GM21515 (cell line): ENCODE results near the gene KRT1.

Source experiments
- ATAC-seq: cut with Tn5 transposase; IDR thresholded peaks from one replicate; pipeline ENCODE4 v1.9.1; 2021; ENCODE audit not compliant: unreplicated experiment

KRT1 gene

DNA sequence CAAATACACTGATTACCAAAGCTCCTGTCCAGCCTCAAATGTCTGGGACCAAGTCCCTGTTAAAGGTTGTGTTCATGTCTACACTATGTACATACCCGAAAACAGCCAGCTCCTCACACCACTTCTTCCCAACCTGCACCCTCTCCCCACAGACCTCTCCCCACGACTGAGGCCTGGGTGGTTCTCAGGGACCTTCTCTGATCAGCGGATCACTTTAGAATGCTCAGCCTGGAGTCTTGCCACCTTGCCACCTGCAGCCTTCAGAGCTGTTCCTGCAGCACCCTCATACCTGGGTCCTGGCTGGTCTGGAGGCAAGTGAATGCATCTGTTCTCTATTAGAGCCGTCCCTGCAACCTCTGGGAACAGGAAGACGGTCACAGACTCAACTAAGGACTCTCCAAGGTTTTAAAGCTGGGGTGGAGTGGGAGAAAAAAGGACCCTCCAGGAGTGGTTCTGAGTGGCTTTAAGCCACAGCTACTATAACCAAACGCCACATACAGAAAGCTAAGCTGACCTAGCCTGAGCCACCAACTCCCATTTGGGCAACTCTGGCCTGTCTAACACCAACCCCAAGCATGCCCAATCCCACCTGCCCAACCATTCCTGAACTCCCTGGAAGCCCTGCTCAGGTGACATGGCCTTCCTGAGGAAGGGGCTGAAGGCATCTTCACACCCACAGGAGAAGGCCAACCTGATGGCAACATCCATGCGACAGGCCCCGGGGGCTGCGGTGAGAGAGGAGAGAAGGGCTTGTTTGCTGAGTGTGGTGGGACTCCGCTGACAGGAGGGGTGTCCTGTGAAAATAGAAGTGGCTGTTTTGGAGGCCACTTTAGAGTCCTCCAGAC lies 36.8 kb downstream of the KRT1 start:
- no peak for ATAC-seq

DNA sequence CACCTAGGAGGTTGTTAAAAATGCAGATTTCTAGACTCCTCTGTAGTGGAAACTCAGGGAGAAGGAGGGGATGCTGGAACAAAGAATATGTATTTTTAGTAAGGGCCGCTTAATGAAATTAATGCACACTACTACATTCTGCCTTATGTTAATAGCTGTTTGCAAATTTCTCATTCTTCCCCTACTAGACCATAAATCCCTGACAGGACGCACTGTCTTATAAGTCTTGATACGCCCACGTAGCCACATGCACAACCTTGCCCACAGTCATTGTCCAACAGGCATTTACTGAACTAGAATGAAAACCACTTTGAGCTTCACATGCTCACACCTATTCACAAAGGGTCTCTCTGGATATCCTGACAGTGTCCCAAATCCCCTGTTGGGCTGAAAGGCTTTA lies 38.7 kb downstream of the KRT1 start:
- ATAC-seq = no peak

DNA sequence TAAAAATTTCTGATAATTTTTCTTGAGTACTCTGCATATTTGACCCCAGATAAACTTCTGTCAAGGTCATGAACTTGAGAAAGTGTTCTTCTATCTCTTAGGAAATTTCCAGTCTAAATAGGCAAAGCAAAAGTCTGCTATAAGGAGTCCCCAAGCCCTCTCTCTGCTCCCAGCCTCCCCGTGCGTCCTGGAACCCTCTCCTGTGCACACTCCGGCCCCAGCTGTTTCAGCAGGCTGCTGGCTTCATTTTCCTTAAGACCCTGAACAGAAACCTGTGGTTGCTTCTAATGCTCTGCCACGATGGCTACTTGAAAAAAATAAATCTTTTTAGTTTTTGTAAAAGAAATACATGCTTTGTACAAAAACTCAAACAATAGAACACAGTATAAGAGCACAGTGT lies 42.9 kb downstream of the KRT1 start:
- ATAC-seq = no peak

DNA sequence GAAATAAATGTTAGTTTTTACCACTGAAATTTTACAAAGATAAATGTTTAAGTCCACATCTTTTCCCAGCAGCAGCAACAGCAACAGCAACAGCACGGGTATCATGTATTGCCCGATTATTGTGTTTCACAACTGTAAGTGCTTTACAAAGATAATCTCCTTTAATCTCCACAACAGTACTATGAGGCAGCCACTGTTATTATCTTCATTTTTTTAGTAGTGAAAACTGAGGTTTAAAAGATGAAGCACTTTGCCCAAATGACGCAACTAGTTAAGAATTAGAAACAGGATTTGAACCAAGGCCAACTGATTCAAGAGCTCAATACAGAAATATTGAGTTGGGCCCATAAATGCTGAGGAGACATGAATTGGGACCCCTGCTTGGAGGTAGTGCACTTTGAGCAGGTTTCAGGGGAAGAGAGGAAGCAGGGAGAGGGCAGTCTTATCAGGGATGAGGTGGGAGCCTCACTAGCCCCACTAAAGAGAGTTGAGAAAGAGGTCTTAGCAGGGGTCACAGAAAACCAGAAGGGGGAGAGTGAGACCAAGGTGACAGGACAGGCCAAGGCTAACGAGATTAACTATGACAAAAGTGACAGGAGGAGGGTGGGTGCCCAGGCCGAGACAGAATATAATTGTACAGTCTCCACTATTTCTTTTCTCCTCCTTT lies 43.5 kb downstream of the KRT1 start:
- ATAC-seq = no peak

DNA sequence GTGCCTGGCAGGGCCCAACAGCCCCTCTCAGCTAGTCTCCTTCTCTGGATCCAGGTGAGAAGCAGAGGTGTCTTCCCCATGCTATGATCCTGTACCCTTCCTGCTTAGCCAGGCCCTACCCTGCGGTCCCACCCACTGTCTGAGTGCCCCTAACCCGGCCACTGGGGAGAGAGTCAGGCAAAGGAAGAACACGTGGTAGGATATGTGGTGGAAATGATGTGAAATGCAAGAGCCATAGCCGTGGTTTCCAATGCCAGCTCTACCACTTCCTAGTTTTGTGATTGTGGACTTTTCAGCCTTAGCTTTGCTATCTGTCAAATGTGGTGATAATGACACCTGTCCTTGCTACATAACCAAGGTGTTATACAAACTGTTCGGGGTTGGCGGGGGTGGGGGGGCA lies 44.0 kb downstream of the KRT1 start:
- ATAC-seq = no peak

DNA sequence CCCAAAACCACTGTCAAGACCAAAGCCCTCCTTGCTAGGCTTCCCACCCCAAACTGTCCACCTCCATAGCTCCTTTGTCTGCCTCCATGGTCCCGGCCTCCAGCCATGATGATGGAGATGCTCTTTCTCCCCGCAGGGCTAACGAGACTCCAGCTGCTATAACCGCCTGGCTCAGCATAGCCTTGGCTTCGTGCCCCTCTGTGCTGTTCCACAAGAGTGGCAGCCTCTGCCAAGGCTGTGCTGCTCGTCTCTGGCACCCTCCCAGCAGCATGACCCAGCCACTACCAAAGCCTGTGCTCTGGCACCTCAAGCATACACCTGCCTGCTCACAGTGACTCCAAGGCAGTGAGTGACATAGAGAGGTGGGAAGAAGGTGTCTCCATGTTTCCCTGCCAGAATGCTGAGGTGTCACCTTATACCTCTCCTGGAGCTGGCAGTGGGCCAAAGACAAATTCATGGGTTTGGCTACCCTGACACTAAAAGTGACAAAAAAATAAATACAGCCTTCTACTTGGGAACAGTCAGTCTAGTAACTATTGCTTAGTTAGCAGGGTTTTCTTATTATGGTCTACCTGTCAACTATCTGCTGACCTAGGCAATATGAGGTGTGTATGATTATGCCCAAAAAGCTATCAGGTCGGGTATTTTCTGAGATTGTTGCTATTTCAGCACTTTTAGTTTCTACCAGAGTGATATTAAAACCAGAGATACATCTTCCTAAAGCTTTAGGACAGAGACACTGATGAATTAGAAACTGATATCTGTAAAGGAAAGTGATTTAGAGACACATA lies 45.7 kb downstream of the KRT1 start:
- ATAC-seq = no peak

DNA sequence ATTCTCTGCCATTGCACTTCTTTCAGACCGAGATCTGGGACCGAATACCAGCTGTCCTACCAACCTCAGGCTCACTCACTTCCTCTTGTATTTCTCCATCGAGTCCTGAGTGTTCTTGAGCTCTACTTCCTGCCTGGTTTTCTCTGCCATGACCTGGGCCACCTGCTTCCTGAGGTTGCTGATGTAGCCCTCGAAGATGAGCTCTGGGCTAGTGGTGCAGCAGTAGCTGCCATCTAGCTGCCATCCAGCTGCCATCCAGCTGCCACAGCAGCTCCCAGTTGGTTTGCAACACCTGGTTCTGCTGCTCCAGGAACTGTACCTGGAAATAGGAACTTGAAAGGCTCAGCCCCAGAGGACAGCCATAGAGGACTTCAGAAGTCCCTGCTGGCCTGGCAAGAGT lies 46.8 kb downstream of the KRT1 start:
- no peak for ATAC-seq

DNA sequence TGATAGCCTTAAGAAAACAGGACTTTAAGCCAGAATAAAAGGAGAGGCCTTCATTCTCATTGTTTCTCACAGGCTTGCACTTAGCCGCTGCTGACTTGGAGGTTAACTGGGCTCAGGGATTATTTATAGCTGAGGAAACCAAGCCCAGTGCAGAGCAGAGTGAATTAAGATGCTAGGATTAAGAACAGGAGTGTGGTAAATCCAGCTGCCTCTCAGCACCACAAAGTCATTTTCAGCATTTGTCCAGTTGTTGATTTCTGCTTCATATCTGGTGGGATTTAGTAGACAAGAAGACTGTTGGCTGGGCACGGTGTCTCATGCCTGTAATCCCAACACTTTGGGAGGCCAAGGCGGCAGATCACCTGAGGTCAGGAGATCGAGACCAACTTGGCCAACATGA lies 47.6 kb downstream of the KRT1 start:
- ATAC-seq = no peak

DNA sequence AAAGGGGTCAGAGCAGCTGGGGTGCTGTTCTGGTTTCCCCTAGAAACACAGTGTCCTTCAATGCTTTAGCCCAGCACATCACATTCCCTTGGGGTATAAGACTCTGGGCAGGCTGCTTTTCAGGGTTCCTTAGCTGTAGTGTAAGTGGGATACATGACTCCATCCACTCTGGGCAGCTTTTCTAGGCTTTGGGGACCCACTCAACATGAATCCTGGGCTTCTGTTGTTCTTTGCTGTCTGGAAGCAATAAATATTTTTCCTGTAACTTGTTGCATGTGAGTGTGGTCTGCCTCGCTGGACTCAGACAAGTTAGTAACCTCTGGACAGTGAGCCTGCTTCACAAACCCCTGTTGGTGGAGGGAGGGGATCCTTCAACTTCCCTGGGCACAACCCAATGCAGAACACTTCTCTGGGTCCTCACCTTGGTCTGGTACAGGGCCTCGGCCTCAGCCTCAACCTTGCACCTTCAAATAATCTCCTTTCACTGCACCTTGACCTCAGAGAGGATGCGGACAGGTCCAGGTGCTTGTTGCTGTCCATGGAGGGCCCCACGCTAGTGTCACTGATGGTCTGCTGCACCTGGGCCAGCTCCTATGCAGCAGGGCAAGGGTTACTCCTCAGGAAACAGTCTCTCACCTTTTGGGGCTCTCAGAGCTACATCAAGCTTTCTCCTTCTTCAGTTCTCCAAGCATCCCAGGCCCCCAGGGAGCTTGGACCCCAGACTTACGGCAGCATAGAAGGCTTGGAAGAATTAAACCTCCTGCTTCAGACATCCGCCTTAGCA lies 48.3 kb downstream of the KRT1 start:
- ATAC-seq = no peak

DNA sequence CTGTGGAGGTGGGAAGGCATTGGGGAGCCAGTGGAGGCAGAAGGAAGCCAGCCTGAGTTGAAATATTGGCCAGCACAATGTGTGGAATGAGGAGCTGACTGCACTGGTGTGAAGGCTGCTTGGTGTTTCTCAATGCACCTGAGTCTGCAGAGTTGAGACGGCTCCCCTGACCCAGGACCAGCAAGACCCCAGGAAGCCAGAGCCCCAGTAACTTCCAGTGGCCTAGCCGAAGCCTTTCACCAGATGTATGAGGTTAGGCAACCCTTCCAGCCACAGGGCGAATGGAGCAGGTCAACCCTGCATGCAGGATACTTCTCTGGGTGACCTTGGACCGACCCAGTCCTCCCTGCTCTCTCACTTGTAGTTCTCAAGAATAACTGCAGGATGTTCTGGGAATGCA lies 48.9 kb downstream of the KRT1 start:
- ATAC-seq = no peak

DNA sequence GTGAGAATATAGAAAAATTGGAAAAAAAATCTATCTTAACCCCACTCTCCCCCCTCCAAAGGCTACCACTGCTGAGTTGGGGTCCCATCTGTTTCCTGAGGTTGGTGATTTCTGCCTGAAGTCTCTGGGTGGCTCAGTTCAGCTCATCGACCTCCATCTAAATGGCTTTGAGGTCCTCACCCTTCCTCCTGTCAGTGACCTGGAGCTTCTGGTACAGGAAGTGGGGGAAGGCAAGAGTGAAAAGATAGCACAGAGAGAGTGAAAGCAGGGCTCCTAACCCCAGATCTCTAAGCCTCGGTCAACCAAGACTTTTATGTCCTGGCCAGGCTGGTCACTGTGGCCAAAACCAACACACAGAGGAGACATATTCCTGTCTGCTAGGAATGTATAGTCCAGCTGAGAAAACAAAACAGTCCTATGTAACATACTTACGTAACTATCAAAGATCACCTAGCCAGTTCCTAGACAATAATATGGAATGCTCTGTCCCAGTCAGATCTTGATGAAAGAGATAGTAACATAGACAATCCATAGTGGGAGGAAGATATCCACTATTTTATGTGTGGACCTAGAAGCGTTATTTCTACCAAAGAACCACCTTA lies 49.5 kb downstream of the KRT1 start:
- no peak for ATAC-seq

DNA sequence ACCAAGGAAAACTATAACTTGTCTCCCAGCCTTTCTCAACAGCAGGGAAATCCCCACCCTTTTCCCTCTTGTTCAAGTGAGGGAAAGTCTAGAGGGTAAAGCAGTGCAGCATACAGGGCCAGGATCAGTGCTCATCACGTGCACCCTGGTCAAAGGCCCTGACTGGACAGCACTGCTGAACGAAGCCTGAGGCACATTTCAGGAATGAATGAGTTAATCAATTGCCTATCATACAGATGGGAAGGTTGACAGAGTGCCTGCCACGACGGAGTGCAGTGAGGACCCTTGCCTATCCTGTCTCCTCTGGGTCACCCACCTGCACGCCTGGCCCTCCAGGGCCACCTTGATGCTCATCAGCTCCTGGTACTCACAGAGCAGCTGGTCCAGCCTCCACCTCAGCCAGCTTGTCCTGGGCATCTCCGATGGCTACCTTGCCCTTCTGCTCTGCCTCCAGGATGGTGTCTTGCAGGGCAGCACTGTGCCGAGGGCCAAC lies 50.2 kb downstream of the KRT1 start:
- ATAC-seq = no peak

DNA sequence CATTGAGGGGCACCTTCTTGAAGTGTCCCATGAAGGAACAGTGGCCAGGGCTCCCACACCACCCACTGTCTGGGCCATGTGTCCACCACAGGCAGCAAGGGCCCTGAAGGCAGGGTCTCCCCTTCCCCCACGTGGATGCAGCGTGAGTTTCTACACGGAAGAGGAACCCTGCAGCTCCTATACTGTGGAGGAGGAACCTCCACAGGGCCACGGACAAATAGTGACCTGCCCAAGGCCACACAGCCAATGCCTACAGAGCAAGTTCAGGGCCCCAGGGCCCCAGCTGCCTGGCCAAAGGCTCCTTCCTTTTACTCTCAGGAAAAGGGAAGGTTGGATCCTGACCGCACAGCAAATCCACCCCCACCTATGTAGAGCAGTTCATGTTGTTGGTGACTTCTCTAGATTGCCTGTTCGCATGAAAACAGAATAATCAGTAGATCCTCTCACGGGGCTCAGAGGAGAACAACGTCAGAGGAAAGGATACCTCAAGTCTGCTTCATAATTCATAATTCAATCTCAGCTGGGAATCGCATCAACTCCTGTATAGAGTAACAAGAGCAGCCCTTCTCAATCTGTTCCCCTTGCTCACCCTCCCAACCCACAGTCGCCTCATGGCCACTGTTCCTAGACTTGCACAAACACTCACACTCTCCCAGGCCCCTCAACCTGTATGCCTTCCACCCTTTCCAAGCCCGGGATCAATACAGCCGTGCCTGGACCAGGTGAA lies 50.8 kb downstream of the KRT1 start:
- no peak for ATAC-seq

DNA sequence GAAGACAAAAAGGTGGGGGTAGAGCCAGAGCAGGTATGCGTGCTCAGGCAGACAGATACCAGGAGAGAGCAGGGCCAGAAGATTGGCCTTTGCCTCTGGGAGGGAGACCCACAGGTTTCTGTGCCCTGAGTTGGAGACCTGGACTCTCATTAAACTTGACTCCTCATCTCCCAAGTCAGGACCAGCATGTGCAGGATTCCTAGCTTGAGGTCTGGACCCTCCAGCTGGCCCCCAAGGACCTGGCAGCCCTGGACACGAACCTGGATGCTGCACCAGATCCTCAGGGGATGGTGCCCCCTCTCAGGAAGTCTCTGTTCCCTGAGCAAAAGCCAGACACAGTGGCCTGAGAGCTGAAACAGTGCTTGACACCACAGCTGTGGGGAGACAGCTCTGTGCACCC lies 51.4 kb downstream of the KRT1 start:
- no peak for ATAC-seq

DNA sequence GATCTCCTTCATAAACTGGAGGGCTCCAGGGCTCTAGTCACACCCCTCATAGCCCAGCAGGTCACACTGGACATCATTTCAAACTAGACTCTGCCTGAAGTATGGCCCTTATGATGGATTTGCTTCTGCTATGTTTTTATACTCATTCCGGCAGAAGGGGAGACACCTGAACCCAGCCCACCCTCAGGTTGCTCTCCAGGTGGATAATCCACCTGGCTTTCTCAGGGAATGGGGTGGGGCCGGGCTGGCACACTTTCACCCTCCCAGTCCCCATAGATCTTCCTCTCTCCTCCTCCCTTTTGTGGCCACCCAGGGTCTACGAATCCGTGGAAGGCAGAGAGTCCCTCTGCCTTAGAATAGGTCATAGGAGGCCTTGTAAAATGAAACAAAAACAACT lies 52.1 kb downstream of the KRT1 start:
- no peak for ATAC-seq

DNA sequence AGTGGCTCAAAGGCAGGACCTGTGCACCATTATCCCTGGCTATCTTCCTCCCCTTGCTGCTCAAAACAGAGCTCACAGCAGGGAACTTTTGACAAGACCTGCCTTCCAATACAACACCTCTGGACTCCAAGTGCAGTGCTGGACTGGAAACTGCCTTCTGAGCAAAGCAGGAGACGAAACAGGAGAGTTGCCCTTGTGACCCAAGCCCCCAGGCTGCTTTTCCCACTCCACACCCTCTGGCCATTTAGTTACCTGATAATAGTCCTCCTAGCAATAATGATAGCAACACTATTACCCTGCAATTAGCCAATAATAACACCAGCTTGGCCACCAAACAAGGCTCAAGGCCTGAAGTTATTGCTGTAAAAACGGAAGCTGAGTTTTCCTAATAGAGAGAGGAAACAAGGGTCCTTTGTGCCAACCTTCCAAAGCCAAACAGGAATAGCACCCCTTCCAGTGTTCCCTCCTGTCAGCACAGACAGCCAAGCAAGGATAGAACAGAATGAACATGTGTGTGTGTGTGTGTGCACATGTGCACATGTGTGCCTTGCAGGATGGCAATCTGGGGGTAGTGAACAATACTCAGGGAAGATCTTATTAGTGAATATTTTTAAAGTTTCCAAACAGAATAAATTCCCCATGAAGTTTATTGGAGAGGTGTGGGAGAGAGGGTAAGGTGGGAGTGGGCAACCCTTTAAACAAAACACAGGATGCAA lies 52.7 kb downstream of the KRT1 start:
- ATAC-seq = no peak
